IMR-90 (cell line): ENCODE measurements around the gene CTNNA2. TPM values are rescaled to one million over a fixed set of nuclear protein-coding genes. Genes with fewer than 3 reads are reported as not detected.

ENCODE experiments used
- ATAC-seq: fragments of 200-7000 bp; cut with Tn5 transposase; 2 replicates; pipeline ENCODE4 v1.9.1; 2020; ENCODE audit warnings: low read depth, mild to moderate bottlenecking, moderate library complexity
- BruUV-seq: library from RNA; stranded (reverse); fragments of 400-500 nt; replicated peaks from 2 replicates; lab custom pipeline; 2021; lab: Mats Ljungman, UMichigan
- CTCF ChIA-PET: fragments of 300-600 bp; formaldehyde crosslinking; extraction: SDS; loops from one replicate; lab custom pipeline; 2021; ENCODE audit warnings: antibody characterized with exemption; lab: Yijun Ruan, JAX
- POLR2A ChIA-PET: fragments of 300-600 bp; sonication (Branson Sonifier 250); formaldehyde crosslinking; loops from one replicate; lab custom pipeline; 2022; ENCODE audit warnings: antibody characterized with exemption; ENCODE audit not compliant: unreplicated experiment; lab: Charles Lee
- DNase-seq: peaks from one replicate; pipeline ENCODE4 v3.0.0; 2013
- H2AFZ ChIP-seq: replicated peaks from 2 replicates; pipeline ENCODE3; 2013; ENCODE audit warnings: low read length, mild to moderate bottlenecking; ENCODE audit not compliant: poor library complexity
- H2AK5ac ChIP-seq: 2 replicates; pipeline ENCODE4 v1.6.1; 2013; ENCODE audit warnings: low read depth, low read length, inconsistent platforms
- H2AK9ac ChIP-seq: replicated peaks from 2 replicates; pipeline ENCODE3; 2013; ENCODE audit warnings: mild to moderate bottlenecking, low read depth, low read length, moderate library complexity; ENCODE audit not compliant: poor library complexity
- H2BK120ac ChIP-seq: 2 replicates; pipeline ENCODE4 v1.6.1; 2013; ENCODE audit warnings: low read depth, low read length, inconsistent platforms
- H2BK15ac ChIP-seq: 3 replicates; pipeline ENCODE4 v1.6.1; 2013; ENCODE audit warnings: low read depth, low read length, inconsistent platforms
- H2BK20ac ChIP-seq: 2 replicates; pipeline ENCODE4 v1.6.1; 2013; ENCODE audit warnings: low read depth, mild to moderate bottlenecking, inconsistent platforms, low read length, moderate library complexity
- H2BK5ac ChIP-seq: 2 replicates; pipeline ENCODE4 v1.6.1; 2013; ENCODE audit warnings: mild to moderate bottlenecking, low read depth, low read length, inconsistent platforms; ENCODE audit not compliant: poor library complexity, severe bottlenecking
- H3K14ac ChIP-seq: replicated peaks from 2 replicates; pipeline ENCODE4 v1.6.1; 2013; ENCODE audit warnings: low read depth, low read length, inconsistent platforms
- H3K18ac ChIP-seq: 2 replicates; pipeline ENCODE4 v1.6.1; 2013; ENCODE audit warnings: low read depth, low read length, control low read depth
- H3K23ac ChIP-seq: 2 replicates; pipeline ENCODE4 v1.6.1; 2013; ENCODE audit warnings: low read depth, low read length, inconsistent platforms
- H3K27ac ChIP-seq: 2 replicates; pipeline ENCODE4 v1.5.1; 2013; ENCODE audit warnings: mild to moderate bottlenecking, control low read depth, low read length; ENCODE audit not compliant: insufficient read depth
- H3K27me3 ChIP-seq: 2 replicates; pipeline ENCODE4 v1.6.1; 2013; ENCODE audit warnings: low read length; ENCODE audit not compliant: control insufficient read depth, insufficient read depth
- H3K36me3 ChIP-seq: 2 replicates; pipeline ENCODE4 v1.6.1; 2013; ENCODE audit warnings: low read length, mixed read lengths; ENCODE audit not compliant: control insufficient read depth, insufficient read depth
- H3K4ac ChIP-seq: 2 replicates; pipeline ENCODE4 v1.6.1; 2013; ENCODE audit warnings: low read depth, low read length, inconsistent platforms
- H3K4me1 ChIP-seq: 2 replicates; pipeline ENCODE4 v1.6.1; 2013; ENCODE audit warnings: low read length, mixed read lengths; ENCODE audit not compliant: control insufficient read depth, insufficient read depth
- H3K4me2 ChIP-seq: 2 replicates; pipeline ENCODE4 v1.6.1; 2013; ENCODE audit warnings: low read depth, mild to moderate bottlenecking, control low read depth, low read length, moderate library complexity
- H3K4me3 ChIP-seq: 2 replicates; pipeline ENCODE4 v1.5.1; 2013; ENCODE audit warnings: low read depth, mild to moderate bottlenecking, control low read depth, low read length, moderate library complexity; ENCODE audit not compliant: insufficient read depth
- H3K56ac ChIP-seq: 2 replicates; pipeline ENCODE4 v1.6.1; 2013; ENCODE audit warnings: low read length, inconsistent platforms; ENCODE audit not compliant: insufficient read depth; ENCODE audit errors: extremely low read depth
- H3K79me1 ChIP-seq, 2 experiments: 2 replicates each; pipeline ENCODE4 v1.6.1; 2013; ENCODE audit warnings: low read length in 2 of 2, inconsistent platforms in 1 of 2, low read depth in 1 of 2
- H3K9ac ChIP-seq: 2 replicates; pipeline ENCODE4 v1.6.1; 2013; ENCODE audit warnings: low read depth, low read length, control low read depth
- H3K9me1 ChIP-seq: 2 replicates; pipeline ENCODE4 v1.6.1; 2013; ENCODE audit warnings: low read length, inconsistent platforms; ENCODE audit not compliant: insufficient read depth
- H3K9me3 ChIP-seq: 2 replicates; pipeline ENCODE4 v1.6.1; 2013; ENCODE audit warnings: low read length; ENCODE audit not compliant: control insufficient read depth, insufficient read depth
- H4K20me1 ChIP-seq: 2 replicates; pipeline ENCODE4 v1.6.1; 2013; ENCODE audit warnings: low read length, inconsistent platforms; ENCODE audit not compliant: insufficient read depth
- H4K5ac ChIP-seq: 2 replicates; pipeline ENCODE4 v1.6.1; 2013; ENCODE audit warnings: mild to moderate bottlenecking, low read depth, low read length, control low read depth
- H4K8ac ChIP-seq, 2 experiments: 2 replicates each; pipeline ENCODE4 v1.6.1; 2013; ENCODE audit warnings: low read depth in 2 of 2, low read length in 2 of 2, control low read depth in 1 of 2, inconsistent platforms in 1 of 2
- H4K91ac ChIP-seq: 2 replicates; pipeline ENCODE4 v1.6.1; 2013; ENCODE audit warnings: low read depth, low read length, inconsistent platforms; ENCODE audit not compliant: insufficient read depth
- BHLHE40 ChIP-seq: fragments of 150-350 bp; IDR thresholded peaks from 2 replicates; pipeline ENCODE4 v1.6.1; 2016; ENCODE audit warnings: mild to moderate bottlenecking, low read depth, low read length
- CEBPB ChIP-seq: IDR thresholded peaks from 2 replicates; pipeline ENCODE4 v1.6.1; 2012; ENCODE audit warnings: low read depth, low read length, improper control_type of control experiment
- CTCF ChIP-seq: conservative IDR thresholded peaks from 2 replicates; pipeline ENCODE4 v1.5.1; 2012; ENCODE audit warnings: mild to moderate bottlenecking, low read depth, low read length, improper control_type of control experiment
- ELK1 ChIP-seq: fragments of 150-350 bp; IDR thresholded peaks from 2 replicates; pipeline ENCODE4 v1.6.1; 2016; ENCODE audit warnings: low read depth, mild to moderate bottlenecking, low read length, moderate library complexity, borderline replicate concordance
- FOS ChIP-seq: fragments of 150-350 bp; IDR thresholded peaks from 2 replicates; pipeline ENCODE4 v1.6.1; 2016; ENCODE audit warnings: low read depth, low read length
- MXI1 ChIP-seq: IDR thresholded peaks from 2 replicates; pipeline ENCODE4 v1.6.1; 2012; ENCODE audit warnings: low read depth, mild to moderate bottlenecking, low read length, moderate library complexity, borderline replicate concordance
- NFE2L2 ChIP-seq: fragments of 150-350 bp; IDR thresholded peaks from 2 replicates; pipeline ENCODE4 v1.6.1; 2016; ENCODE audit warnings: low read depth, mild to moderate bottlenecking, low read length
- RCOR1 ChIP-seq: IDR thresholded peaks from 2 replicates; pipeline ENCODE4 v1.6.1; 2012; ENCODE audit warnings: mild to moderate bottlenecking, low read length, improper control_type of control experiment; ENCODE audit not compliant: insufficient replicate concordance
- RFX5 ChIP-seq: IDR thresholded peaks from 2 replicates; pipeline ENCODE4 v1.8.0; 2012; ENCODE audit warnings: low read depth, mild to moderate bottlenecking, low read length, moderate library complexity
- SMC3 ChIP-seq: fragments of 150-350 bp; IDR thresholded peaks from 2 replicates; pipeline ENCODE4 v1.6.1; 2016; ENCODE audit warnings: low read depth, mild to moderate bottlenecking, antibody characterized with exemption, low read length, moderate library complexity
- WGBS, 2 experiments: methylation state at CpG; one replicate each; pipeline versions ENCODE4 v1.1.5 to v1.1.7; 2013; ENCODE audit warnings: missing lambda C conversion rate in 2 of 2; ENCODE audit not compliant: insufficient read length in 1 of 2; ENCODE audit errors: extremely low coverage in 2 of 2; 5-methylcytosine and 5-hydroxymethylcytosine counted together
- dilution Hi-C: fragments of 300-500 bp; cut with HindIII; formaldehyde crosslinking; loops from one replicate; pipeline ENCODE4 v1.14.3; 2018; ENCODE audit warnings: low sequenced_read_pairs; ENCODE audit not compliant: unreplicated experiment
- in situ Hi-C: fragments of 300-500 bp; cut with MboI; formaldehyde crosslinking; loops from 3 replicates; pipeline ENCODE4 v1.14.3; 2019; ENCODE audit warnings: low sequenced_read_pairs, inconsistent platforms, mixed read lengths
- intact Hi-C: fragments of 100-400 bp; cut with micrococcal nuclease; formaldehyde crosslinking; loops from 2 replicates; pipeline ENCODE4 v1.10.0; 2022
- polyA plus RNA-seq, 3 experiments: library from polyadenylated mRNA; depleted of rRNA; stranded (reverse); fragments of >200 nt; gene quantifications; 2 replicates each; pipeline ENCODE4 v1.2.3, GENCODE V29; 2012; ENCODE audit warnings: low replicate concordance in 1 of 3
- total RNA-seq: library from RNA; depleted of rRNA; stranded (reverse); fragments of >200 nt; gene quantifications from 2 replicates; pipeline ENCODE4 v1.2.3, GENCODE V29; 2012

The CTNNA2 gene
- total and polyA plus RNA-seq, 2 of the 4 experiments (the other 2 are of a cell fraction): not detected

GRCh38 chr2:80135001-80135400, 622.1 kb downstream of the CTNNA2 start:
- H3K56ac ChIP-seq: no peak overlapping the region
- H2BK120ac ChIP-seq: no peak overlapping the region
- H3K14ac ChIP-seq: no peak overlapping the region
- H3K18ac ChIP-seq: no peak overlapping the region
- H4K20me1 ChIP-seq: no peaks in the 10 kb centered on the region
- H2AFZ ChIP-seq: no peak overlapping the region
- no peaks in the 10 kb centered on the region for H3K9me1 ChIP-seq
- no peak overlapping the region for H2BK20ac ChIP-seq
- no peak overlapping the region for H4K91ac ChIP-seq
- ChIA-PET CTCF (no interaction called here), POLR2A (no interaction called here)
- H3K27ac ChIP-seq: no peak overlapping the region
- intact Hi-C loops (no loop called here), in situ Hi-C loops (no loop called here), dilution Hi-C loops (no loop called here)
- no peak overlapping the region for H3K4me2 ChIP-seq
- no peaks in the 10 kb centered on the region for H3K4me1 ChIP-seq
- ATAC-seq (no peak), DNase-seq (no peak)
- H3K4me3 ChIP-seq: no peak overlapping the region
- no peak overlapping the region for H2AK9ac ChIP-seq
- H3K79me1 ChIP-seq: no peaks in the 10 kb centered on the region
- H3K9me3 ChIP-seq: peaks cover 2% of the 10 kb centered on the region; the same call in 1 of the 2 replicates
- no peak overlapping the region for H3K4ac ChIP-seq
- no peaks in the 10 kb centered on the region; the same call in 1 of the 2 replicates for H3K27me3 ChIP-seq
- H4K8ac ChIP-seq: no peak overlapping the region
- H2BK5ac ChIP-seq: no peak overlapping the region
- BruUV-seq: no TSS peak
- no peak for TF ChIP-seq CTCF
- TF ChIP-seq MXI1: no peak
- TF ChIP-seq RCOR1: no peak
- TF ChIP-seq FOS: no peak
- TF ChIP-seq RFX5: no peak
- no peak for TF ChIP-seq ELK1
- TF ChIP-seq BHLHE40: no peak
- no peak for TF ChIP-seq SMC3
- TF ChIP-seq NFE2L2: no peak
- no peak for TF ChIP-seq CEBPB
- H3K9ac ChIP-seq: no peak overlapping the region
- no peaks in the 10 kb centered on the region for H3K36me3 ChIP-seq
- no peak overlapping the region for H4K5ac ChIP-seq
- WGBS, 2 experiments: no CpG with 5 or more reads among the region's 1 CpG
- H2BK15ac ChIP-seq: no peak overlapping the region
- no peak overlapping the region for H2AK5ac ChIP-seq
- no peak overlapping the region for H3K23ac ChIP-seq
